Immature natural killer cell (primary cell): ENCODE results near the gene CDKN2C. TPM values are rescaled to one million over a fixed set of nuclear protein-coding genes. Genes with fewer than 3 reads are reported as not detected.
A peak's percentile ranks its signal among the peaks of the same experiment; 100 is the strongest.
"Not testable (repeated sequence)": the region's sequence is repeated elsewhere in the genome, so short reads cannot be mapped to it uniquely, and the experiment has no call there.

Source experiments
- DNase-seq, 3 donors: peaks; one replicate each; pipeline ENCODE4 v3.0.0; 2022; ENCODE audit warnings: mixed read lengths in 1 of 3
- H3K27ac Mint-ChIP-seq, 6 donors: one replicate each; pipeline ENCODE4 v1.8.0; 2020; ENCODE audit warnings: mixed read lengths in 6 of 6, mild to moderate bottlenecking in 5 of 6, inconsistent platforms in 4 of 6, moderate library complexity in 3 of 6
- H3K27me3 Mint-ChIP-seq, 3 donors: one replicate each; pipeline ENCODE4 v1.8.0; 2020 to 2021; ENCODE audit warnings: low read depth in 3 of 3, mild to moderate bottlenecking in 3 of 3, mixed read lengths in 3 of 3, moderate library complexity in 3 of 3, inconsistent platforms in 1 of 3
- H3K36me3 Mint-ChIP-seq, 3 donors: one replicate each; pipeline ENCODE4 v1.8.0; 2020; ENCODE audit warnings: mixed read lengths in 3 of 3, inconsistent platforms in 2 of 3, mild to moderate bottlenecking in 2 of 3
- H3K4me1 Mint-ChIP-seq, 2 donors: one replicate each; pipeline ENCODE4 v1.8.0; 2020; ENCODE audit warnings: inconsistent platforms in 2 of 2, mild to moderate bottlenecking in 2 of 2, mixed read lengths in 2 of 2, moderate library complexity in 1 of 2
- H3K4me3 Mint-ChIP-seq, 5 donors: one replicate each; pipeline ENCODE4 v1.8.0; 2020; ENCODE audit warnings: mild to moderate bottlenecking in 5 of 5, mixed read lengths in 5 of 5, inconsistent platforms in 3 of 5, moderate library complexity in 3 of 5
- H3K9me3 Mint-ChIP-seq, 6 donors: one replicate each; pipeline ENCODE4 v1.8.0; 2020; ENCODE audit warnings: mild to moderate bottlenecking in 6 of 6, mixed read lengths in 6 of 6, inconsistent platforms in 4 of 6, moderate library complexity in 3 of 6
- polyA plus RNA-seq, 3 donors: library from polyadenylated mRNA; unstranded; fragments of 300-500 nt; fragmentation: Illumina TruSeq; gene quantifications; one replicate each; pipeline ENCODE4 v1.2.3, GENCODE V29; 2021

Gene CDKN2C
- 10 to 100 TPM; 12.7 to 22.8 (median 18.2) TPM for polyA plus RNA-seq

GRCh38 chr1:50969611-50970508 is at the start of gene CDKN2C:
Gene CDKN2C (plus strand): TSS chr1:50970245. CDS start chr1:50970369, 124 bp downstream.
- Mint-ChIP-seq H3K4me1 (peaks cover 25 to 48% of the 10 kb centered on the region in 2 donors), H3K4me3 (peak within 1 kb of the TSS; percentile 95 to 100 (median 99)), H3K27ac (peak within 1 kb of the TSS; percentile 94 to 97 (median 96)), H3K27me3 (peaks cover 0 to 8% (median 4%) of the 10 kb centered on the region in 3 donors), H3K9me3 (no peaks in the 10 kb centered on the region), H3K36me3 (peaks cover 0 to 5% (median 3%) of the 10 kb centered on the region in 3 donors)
- DNase-seq, result peak; percentile 59 to 66 (median 60)

GRCh38 chr1:50920409-50920808 is 49.6 kb upstream of the CDKN2C start:
- no peak for DNase-seq
- peaks cover 0 to 1% (median 0%) of the 10 kb centered on the region in 3 donors for H3K27me3 Mint-ChIP-seq
- no peak overlapping the region for H3K27ac Mint-ChIP-seq
- peaks cover 3 to 13% (median 7%) of the 10 kb centered on the region in 3 donors for H3K36me3 Mint-ChIP-seq
- no peak overlapping the region for H3K4me3 Mint-ChIP-seq
- H3K9me3 Mint-ChIP-seq, result peaks cover 0 to 7% (median 4%) of the 10 kb centered on the region in 6 donors
- H3K4me1 Mint-ChIP-seq, result peaks cover 24 to 50% of the 10 kb centered on the region in 2 donors

- no peak for DNase-seq
- Mint-ChIP-seq H3K36me3 (peaks cover 3 to 13% (median 7%) of the 10 kb centered on the region in 3 donors), H3K4me1 (peaks cover 22 to 54% of the 10 kb centered on the region in 2 donors), H3K4me3 (no peak overlapping the region), H3K27me3 (no peaks in the 10 kb centered on the region), H3K27ac (no peak overlapping the region), H3K9me3 (peaks cover 0 to 7% (median 4%) of the 10 kb centered on the region in 6 donors)
Measured at GRCh38 chr1:50921029-50921428, 49.0 kb upstream of the CDKN2C start.

GRCh38 chr1:50923564-50923963 is 46.5 kb upstream of the CDKN2C start:
- H3K27ac Mint-ChIP-seq, result no peak overlapping the region
- no peak for DNase-seq
- H3K4me3 Mint-ChIP-seq, result no peak overlapping the region

GRCh38 chr1:50929376-50929958 is 40.6 kb upstream of the CDKN2C start:
- Mint-ChIP-seq H3K36me3 (peaks cover 0 to 4% (median 0%) of the 10 kb centered on the region in 3 donors), H3K27ac (no peak overlapping the region), H3K4me3 (no peak overlapping the region), H3K27me3 (no peaks in the 10 kb centered on the region), H3K9me3 (no peaks in the 10 kb centered on the region), H3K4me1 (peaks cover 16 to 46% of the 10 kb centered on the region in 2 donors)
- peak; percentile 20 to 23 (median 23) for DNase-seq

More at GRCh38 chr1:50923564-50923963, 46.5 kb upstream of the CDKN2C start:
- peaks cover 9 to 37% of the 10 kb centered on the region in 2 donors for H3K4me1 Mint-ChIP-seq
- H3K27me3 Mint-ChIP-seq, result no peaks in the 10 kb centered on the region
- H3K9me3 Mint-ChIP-seq, result peaks cover 0 to 7% (median 4%) of the 10 kb centered on the region in 6 donors
- peaks cover 3 to 17% (median 7%) of the 10 kb centered on the region in 3 donors for H3K36me3 Mint-ChIP-seq

- peaks cover 14 to 47% of the 10 kb centered on the region in 2 donors for H3K4me1 Mint-ChIP-seq
- no peaks in the 10 kb centered on the region for H3K9me3 Mint-ChIP-seq
- H3K4me3 Mint-ChIP-seq, result no peak overlapping the region
- no peak for DNase-seq
- peak overlapping the region in 1 of 6 donors; percentile 39 for H3K27ac Mint-ChIP-seq
- H3K36me3 Mint-ChIP-seq, result peaks cover 0 to 4% (median 0%) of the 10 kb centered on the region in 3 donors
- peaks cover 0 to 1% (median 0%) of the 10 kb centered on the region in 3 donors for H3K27me3 Mint-ChIP-seq
Measured at GRCh38 chr1:50930193-50930592, 39.9 kb upstream of the CDKN2C start.

GRCh38 chr1:50930965-50931737 is 38.9 kb upstream of the CDKN2C start:
- Mint-ChIP-seq H3K27me3 (peaks cover 0 to 1% (median 0%) of the 10 kb centered on the region in 3 donors), H3K4me1 (peaks cover 20 to 48% of the 10 kb centered on the region in 2 donors), H3K36me3 (peaks cover 0 to 4% (median 0%) of the 10 kb centered on the region in 3 donors), H3K4me3 (no peak overlapping the region), H3K27ac (peak overlapping the region in 1 of 6 donors; percentile 44), H3K9me3 (no peaks in the 10 kb centered on the region)
- no peak for DNase-seq

GRCh38 chr1:50932043-50932442 is 38.0 kb upstream of the CDKN2C start:
- not testable (repeated sequence) for H3K27me3 Mint-ChIP-seq, H3K36me3 Mint-ChIP-seq, H3K4me3 Mint-ChIP-seq, H3K9me3 Mint-ChIP-seq, DNase-seq
- peaks cover 26 to 56% of the 10 kb centered on the region in 2 donors for H3K4me1 Mint-ChIP-seq
- H3K27ac Mint-ChIP-seq, result peak overlapping the region in 1 of 6 donors; percentile 37

- not testable (repeated sequence) for H3K27ac Mint-ChIP-seq, H3K36me3 Mint-ChIP-seq, H3K27me3 Mint-ChIP-seq, DNase-seq, H3K9me3 Mint-ChIP-seq, H3K4me3 Mint-ChIP-seq
- peaks cover 29 to 60% of the 10 kb centered on the region in 2 donors for H3K4me1 Mint-ChIP-seq
Measured at GRCh38 chr1:50933770-50934169, 36.3 kb upstream of the CDKN2C start.

GRCh38 chr1:50934838-50935237 is 35.2 kb upstream of the CDKN2C start:
- Mint-ChIP-seq H3K4me3 (no peak overlapping the region), H3K27me3 (peaks cover 0 to 1% (median 0%) of the 10 kb centered on the region in 3 donors), H3K27ac (no peak overlapping the region), H3K9me3 (no peaks in the 10 kb centered on the region), H3K36me3 (no peaks in the 10 kb centered on the region), H3K4me1 (peaks cover 29 to 54% of the 10 kb centered on the region in 2 donors)
- no peak for DNase-seq

GRCh38 chr1:50935276-50935675 is 34.8 kb upstream of the CDKN2C start:
- DNase-seq, H3K4me3 Mint-ChIP-seq, H3K9me3 Mint-ChIP-seq, H3K27ac Mint-ChIP-seq, H3K36me3 Mint-ChIP-seq, H3K27me3 Mint-ChIP-seq: not testable (repeated sequence)
- H3K4me1 Mint-ChIP-seq, result peaks cover 26 to 53% of the 10 kb centered on the region in 2 donors

- Mint-ChIP-seq H3K4me3 (no peak overlapping the region), H3K27me3 (peaks cover 0 to 3% (median 0%) of the 10 kb centered on the region in 3 donors), H3K4me1 (peaks cover 26 to 50% of the 10 kb centered on the region in 2 donors), H3K27ac (peak overlapping the region in 2 of 6 donors; percentile 4 to 50), H3K9me3 (no peaks in the 10 kb centered on the region), H3K36me3 (no peaks in the 10 kb centered on the region)
- no peak for DNase-seq
Measured at GRCh38 chr1:50936321-50936720, 33.7 kb upstream of the CDKN2C start.

- H3K4me1 Mint-ChIP-seq, result peaks cover 29 to 56% of the 10 kb centered on the region in 2 donors
- peaks cover 0 to 1% (median 0%) of the 10 kb centered on the region in 3 donors for H3K27me3 Mint-ChIP-seq
- H3K4me3 Mint-ChIP-seq, result no peak overlapping the region
- no peaks in the 10 kb centered on the region for H3K9me3 Mint-ChIP-seq
- H3K36me3 Mint-ChIP-seq, result no peaks in the 10 kb centered on the region
- no peak for DNase-seq
- H3K27ac Mint-ChIP-seq, result no peak overlapping the region
Measured at GRCh38 chr1:50940291-50940690, 29.8 kb upstream of the CDKN2C start.
